ENCODE measurements around the gene SNPH. TPM values are rescaled to one million over a fixed set of nuclear protein-coding genes. Genes with fewer than 3 reads are reported as not detected.

The SNPH gene
- total and polyA plus RNA-seq, 2 donors from 2014 or later: 3.1 TPM

DNA sequence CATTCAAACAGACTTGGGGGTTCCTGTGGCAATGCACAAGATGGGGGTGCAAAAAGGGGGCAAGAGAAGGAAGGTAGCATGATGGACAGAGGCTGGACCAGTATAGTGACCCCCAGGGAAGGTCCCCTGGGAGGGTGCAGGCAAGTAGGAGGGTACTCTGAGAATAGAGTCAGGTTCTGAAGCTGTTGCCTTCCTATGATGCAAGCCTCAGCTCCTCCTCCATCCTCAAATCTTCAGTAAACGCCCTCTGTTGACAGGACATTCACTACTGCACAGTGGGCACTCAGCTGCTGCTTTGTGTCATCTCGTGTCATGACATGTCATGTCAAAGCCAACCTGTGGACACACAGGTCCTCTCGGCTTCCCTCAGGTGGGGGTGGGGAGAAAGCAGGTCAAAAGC lies 68.7 kb downstream of the SNPH start:
- Histone ChIP-seq H3K9ac (ENCODE audit: low read length in 3 of 3) (no peak overlapping the region), H3K4me1 (ENCODE audit: control insufficient read depth in 2 of 3, insufficient read depth in 2 of 3, low read depth in 1 of 3, low read length in 3 of 3) (peaks cover 0 to 26% (median 18%) of the 10 kb centered on the region in 3 donors), H3K9me3 (ENCODE audit: control insufficient read depth in 2 of 3, insufficient read depth in 1 of 3, low read length in 3 of 3) (no peaks in the 10 kb centered on the region), H3K27ac (ENCODE audit: low read depth in 2 of 2, low read length in 2 of 2) (no peak overlapping the region), H3K4me3 (ENCODE audit: low read length in 3 of 3) (no peak overlapping the region), H3K27me3 (ENCODE audit: control insufficient read depth, insufficient read depth, low read length) (no peaks in the 10 kb centered on the region), H3K36me3 (ENCODE audit: control insufficient read depth in 2 of 3, insufficient read depth in 3 of 3, low read length in 3 of 3) (no peaks in the 10 kb centered on the region)
- FAIRE-seq: no peak
- no peak for DNase-seq
- intact Hi-C loops (cut with DNase I): no loop called here
- TF ChIP-seq, protein P1, sequence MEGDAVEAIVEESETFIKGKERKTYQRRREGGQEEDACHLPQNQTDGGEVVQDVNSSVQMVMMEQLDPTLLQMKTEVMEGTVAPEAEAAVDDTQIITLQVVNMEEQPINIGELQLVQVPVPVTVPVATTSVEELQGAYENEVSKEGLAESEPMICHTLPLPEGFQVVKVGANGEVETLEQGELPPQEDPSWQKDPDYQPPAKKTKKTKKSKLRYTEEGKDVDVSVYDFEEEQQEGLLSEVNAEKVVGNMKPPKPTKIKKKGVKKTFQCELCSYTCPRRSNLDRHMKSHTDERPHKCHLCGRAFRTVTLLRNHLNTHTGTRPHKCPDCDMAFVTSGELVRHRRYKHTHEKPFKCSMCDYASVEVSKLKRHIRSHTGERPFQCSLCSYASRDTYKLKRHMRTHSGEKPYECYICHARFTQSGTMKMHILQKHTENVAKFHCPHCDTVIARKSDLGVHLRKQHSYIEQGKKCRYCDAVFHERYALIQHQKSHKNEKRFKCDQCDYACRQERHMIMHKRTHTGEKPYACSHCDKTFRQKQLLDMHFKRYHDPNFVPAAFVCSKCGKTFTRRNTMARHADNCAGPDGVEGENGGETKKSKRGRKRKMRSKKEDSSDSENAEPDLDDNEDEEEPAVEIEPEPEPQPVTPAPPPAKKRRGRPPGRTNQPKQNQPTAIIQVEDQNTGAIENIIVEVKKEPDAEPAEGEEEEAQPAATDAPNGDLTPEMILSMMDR (IDR thresholded peaks at IDR 0.05; ENCODE audit: borderline replicate concordance, extremely low read depth, insufficient read depth): no peak

DNA sequence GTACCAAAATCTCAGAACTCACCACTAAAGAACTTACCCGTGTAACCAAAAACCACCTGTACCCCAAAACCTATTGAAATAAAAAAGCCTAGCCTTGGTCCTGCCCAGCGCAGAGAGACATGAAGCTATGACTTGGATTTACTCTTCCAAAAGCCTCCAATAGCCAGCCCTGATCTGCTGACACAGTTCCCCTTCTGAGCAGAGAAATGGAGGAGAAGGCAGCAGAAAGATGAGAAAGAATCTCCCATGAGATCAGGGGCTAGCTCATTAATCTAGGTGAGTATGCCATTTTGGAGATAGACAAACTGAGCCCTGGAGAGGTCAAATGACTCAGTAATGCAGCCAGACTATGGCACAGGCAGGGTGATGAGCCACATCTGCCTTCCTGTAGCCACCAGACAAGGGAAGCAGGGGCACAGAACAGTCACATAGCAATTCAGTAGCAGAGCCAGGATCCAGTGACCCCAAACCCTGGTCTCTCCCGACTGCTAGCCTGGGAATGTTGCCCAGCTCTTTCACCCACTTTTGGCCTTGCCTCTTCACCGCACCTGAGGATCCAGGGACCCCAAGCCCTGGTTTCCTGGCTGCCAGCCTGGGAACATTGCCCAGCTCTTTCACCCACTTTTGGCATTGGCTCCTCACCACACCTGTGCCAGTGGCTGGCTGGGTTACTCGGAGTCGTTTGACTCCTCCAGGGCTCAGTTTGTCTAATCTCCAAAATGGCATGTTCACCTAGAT lies 70.0 kb downstream of the SNPH start:
- Histone ChIP-seq H3K36me3 (ENCODE audit: control insufficient read depth in 2 of 3, insufficient read depth in 3 of 3, low read length in 3 of 3) (no peaks in the 10 kb centered on the region), H3K27ac (ENCODE audit: low read depth in 2 of 2, low read length in 2 of 2) (peak overlapping the region in 1 of 2 donors; percentile 81), H3K4me1 (ENCODE audit: control insufficient read depth in 2 of 3, insufficient read depth in 2 of 3, low read depth in 1 of 3, low read length in 3 of 3) (peaks cover 0 to 17% (median 11%) of the 10 kb centered on the region in 3 donors), H3K9ac (ENCODE audit: low read length in 3 of 3) (no peak overlapping the region), H3K27me3 (ENCODE audit: control insufficient read depth, insufficient read depth, low read length) (no peaks in the 10 kb centered on the region), H3K4me3 (ENCODE audit: low read length in 3 of 3) (no peak overlapping the region), H3K9me3 (ENCODE audit: control insufficient read depth in 2 of 3, insufficient read depth in 1 of 3, low read length in 3 of 3) (no peaks in the 10 kb centered on the region)
- FAIRE-seq (no peak), DNase-seq (no peak)
- TF ChIP-seq, protein P1 (IDR thresholded peaks at IDR 0.05; ENCODE audit: borderline replicate concordance, extremely low read depth, insufficient read depth): no peak
- intact Hi-C loops (cut with DNase I): no loop called here

DNA sequence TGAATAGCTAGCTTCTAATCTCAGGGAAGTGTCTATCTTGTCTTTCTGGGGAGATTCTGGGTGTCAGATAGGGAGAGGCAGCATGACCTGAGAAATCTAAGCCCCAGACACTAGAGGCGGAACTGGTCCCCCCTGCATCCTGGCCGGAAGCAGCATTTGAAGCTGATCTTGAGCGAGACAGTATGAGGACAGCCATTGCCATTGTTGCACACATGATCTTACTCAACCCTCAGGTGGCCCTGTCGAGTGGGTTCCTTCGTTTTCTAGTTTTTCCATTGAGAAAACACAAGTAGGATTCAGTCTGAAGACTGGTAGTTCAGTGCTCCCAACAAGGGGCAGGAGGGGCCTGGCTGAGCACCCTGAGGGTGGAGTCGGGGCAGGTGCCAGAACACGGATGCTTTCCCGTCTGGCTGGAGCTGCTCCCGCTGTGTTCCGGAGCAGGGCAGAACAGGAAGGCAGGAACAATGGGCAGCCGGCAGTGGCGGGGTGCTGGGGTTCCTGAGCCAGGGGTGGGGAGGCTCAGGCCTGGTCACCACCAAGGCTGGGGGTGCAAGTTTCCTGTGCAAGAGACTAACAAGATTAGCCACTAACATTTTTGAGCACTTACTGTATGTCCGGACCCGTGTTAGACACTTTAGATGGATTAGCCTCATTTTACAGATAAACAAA lies 70.7 kb downstream of the SNPH start:
- Histone ChIP-seq H3K9ac (ENCODE audit: low read length in 3 of 3) (no peak overlapping the region), H3K27me3 (ENCODE audit: control insufficient read depth, insufficient read depth, low read length) (no peaks in the 10 kb centered on the region), H3K36me3 (ENCODE audit: control insufficient read depth in 2 of 3, insufficient read depth in 3 of 3, low read length in 3 of 3) (no peaks in the 10 kb centered on the region), H3K4me1 (ENCODE audit: control insufficient read depth in 2 of 3, insufficient read depth in 2 of 3, low read depth in 1 of 3, low read length in 3 of 3) (peaks cover 0 to 17% (median 11%) of the 10 kb centered on the region in 3 donors), H3K9me3 (ENCODE audit: control insufficient read depth in 2 of 3, insufficient read depth in 1 of 3, low read length in 3 of 3) (no peaks in the 10 kb centered on the region), H3K4me3 (ENCODE audit: low read length in 3 of 3) (no peak overlapping the region), H3K27ac (ENCODE audit: low read depth in 2 of 2, low read length in 2 of 2) (peak overlapping the region in 1 of 2 donors; percentile 81)
- intact Hi-C loops (cut with DNase I): no loop called here
- TF ChIP-seq, protein P1 (IDR thresholded peaks at IDR 0.05; ENCODE audit: borderline replicate concordance, extremely low read depth, insufficient read depth): no peak
- FAIRE-seq (no peak), DNase-seq (peak in 2 of 5 donors; percentile 38 to 92)
